ENCODE data around the gene CCR5.

Gene CCR5

DNA sequence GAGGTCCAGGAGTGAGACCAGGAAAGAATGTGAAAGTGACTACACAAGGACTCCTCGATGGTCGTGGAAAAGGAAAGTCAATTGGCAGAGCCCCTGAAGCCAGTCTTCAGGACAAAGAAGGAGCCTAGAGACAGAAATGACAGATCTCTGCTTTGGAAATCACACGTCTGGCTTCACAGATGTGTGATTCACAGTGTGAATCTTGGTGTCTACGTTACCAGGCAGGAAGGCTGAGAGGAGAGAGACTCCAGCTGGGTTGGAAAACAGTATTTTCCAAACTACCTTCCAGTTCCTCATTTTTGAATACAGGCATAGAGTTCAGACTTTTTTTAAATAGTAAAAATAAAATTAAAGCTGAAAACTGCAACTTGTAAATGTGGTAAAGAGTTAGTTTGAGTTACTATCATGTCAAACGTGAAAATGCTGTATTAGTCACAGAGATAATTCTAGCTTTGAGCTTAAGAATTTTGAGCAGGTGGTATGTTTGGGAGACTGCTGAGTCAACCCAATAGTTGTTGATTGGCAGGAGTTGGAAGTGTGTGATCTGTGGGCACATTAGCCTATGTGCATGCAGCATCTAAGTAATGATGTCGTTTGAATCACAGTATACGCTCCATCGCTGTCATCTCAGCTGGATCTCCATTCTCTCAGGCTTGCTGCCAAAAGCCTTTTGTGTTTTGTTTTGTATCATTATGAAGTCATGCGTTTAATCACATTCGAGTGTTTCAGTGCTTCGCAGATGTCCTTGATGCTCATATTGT, 10.8 kb upstream of the CCR5 start:
- TF ChIP-seq CTCF (IDR thresholded peaks at IDR 0.05; ENCODE audit: low read depth, low read length): no peak
- H3K36me3 ChIP-seq: no peaks in the 10 kb centered on the region
- H3K27ac ChIP-seq: no peak overlapping the region
- no peaks in the 10 kb centered on the region for H3K9me3 ChIP-seq (ENCODE audit: severe bottlenecking)
- H3K27me3 ChIP-seq (ENCODE audit: insufficient read depth, low read depth, severe bottlenecking): peaks cover 95% of the 10 kb centered on the region
- DNase-seq: no peak
- no peak overlapping the region for H3K4me3 ChIP-seq (ENCODE audit: low read depth, low read length)

DNA sequence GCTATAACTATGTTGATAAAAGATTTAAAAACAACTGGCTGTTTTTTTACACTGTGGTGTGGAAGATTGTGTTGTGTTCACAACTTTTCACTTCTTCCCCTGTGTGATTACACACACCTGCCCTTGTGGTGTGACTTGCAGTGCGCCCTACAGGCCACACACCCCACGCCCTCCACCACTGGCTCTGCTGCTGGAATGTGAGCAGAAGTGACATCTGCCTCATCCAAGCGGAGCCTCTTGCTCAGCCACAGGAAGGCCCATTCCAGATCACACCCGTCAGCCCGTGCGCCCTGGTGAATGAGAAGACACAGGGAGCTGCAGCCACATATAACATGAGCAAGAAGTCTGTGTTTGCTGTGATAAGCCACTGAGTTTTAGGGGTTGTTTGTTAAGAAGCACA, 9.8 kb upstream of the CCR5 start:
- H3K4me3 ChIP-seq (ENCODE audit: low read depth, low read length): no peak overlapping the region
- H3K9me3 ChIP-seq (ENCODE audit: severe bottlenecking): no peaks in the 10 kb centered on the region
- no peak for DNase-seq
- H3K27ac ChIP-seq: no peak overlapping the region
- peaks cover 95% of the 10 kb centered on the region for H3K27me3 ChIP-seq (ENCODE audit: insufficient read depth, low read depth, severe bottlenecking)
- H3K36me3 ChIP-seq: no peaks in the 10 kb centered on the region
- TF ChIP-seq CTCF (IDR thresholded peaks at IDR 0.05; ENCODE audit: low read depth, low read length): no peak

GRCh38 chr3:46361408-46362283, 9.1 kb upstream of the CCR5 start:
- DNase-seq: no peak
- no peak overlapping the region for H3K4me3 ChIP-seq (ENCODE audit: low read depth, low read length)
- no peak overlapping the region for H3K27ac ChIP-seq
- no peaks in the 10 kb centered on the region for H3K36me3 ChIP-seq
- peaks cover 95% of the 10 kb centered on the region for H3K27me3 ChIP-seq (ENCODE audit: insufficient read depth, low read depth, severe bottlenecking)
- no peaks in the 10 kb centered on the region for H3K9me3 ChIP-seq (ENCODE audit: severe bottlenecking)
- TF ChIP-seq CTCF (IDR thresholded peaks at IDR 0.05; ENCODE audit: low read depth, low read length): no peak

DNA sequence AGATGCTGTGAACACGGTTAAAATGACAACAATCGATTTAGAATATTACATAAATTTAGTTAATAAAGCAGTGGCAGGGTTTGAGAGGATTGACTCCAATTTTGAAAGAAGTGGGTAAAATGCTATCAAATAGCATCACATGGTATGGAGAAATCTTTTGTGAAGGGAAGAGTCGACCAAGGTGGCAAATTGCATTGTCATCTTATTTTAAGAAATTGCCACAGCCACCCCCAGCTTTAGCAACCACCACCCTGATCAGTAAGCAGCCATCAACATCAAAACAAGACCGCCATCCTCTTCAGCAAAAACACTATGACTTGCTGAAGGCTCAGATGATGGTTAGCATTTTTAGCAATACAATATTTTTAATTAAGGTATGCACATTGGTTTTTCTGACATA, 5.7 kb upstream of the CCR5 start:
- DNase-seq: no peak
- no peak overlapping the region for H3K4me3 ChIP-seq (ENCODE audit: low read depth, low read length)
- peaks cover 91% of the 10 kb centered on the region for H3K27me3 ChIP-seq (ENCODE audit: insufficient read depth, low read depth, severe bottlenecking)
- no peak for TF ChIP-seq CTCF (IDR thresholded peaks at IDR 0.05; ENCODE audit: low read depth, low read length)
- H3K36me3 ChIP-seq: no peaks in the 10 kb centered on the region
- no peak overlapping the region for H3K27ac ChIP-seq
- H3K9me3 ChIP-seq (ENCODE audit: severe bottlenecking): no peaks in the 10 kb centered on the region

DNA sequence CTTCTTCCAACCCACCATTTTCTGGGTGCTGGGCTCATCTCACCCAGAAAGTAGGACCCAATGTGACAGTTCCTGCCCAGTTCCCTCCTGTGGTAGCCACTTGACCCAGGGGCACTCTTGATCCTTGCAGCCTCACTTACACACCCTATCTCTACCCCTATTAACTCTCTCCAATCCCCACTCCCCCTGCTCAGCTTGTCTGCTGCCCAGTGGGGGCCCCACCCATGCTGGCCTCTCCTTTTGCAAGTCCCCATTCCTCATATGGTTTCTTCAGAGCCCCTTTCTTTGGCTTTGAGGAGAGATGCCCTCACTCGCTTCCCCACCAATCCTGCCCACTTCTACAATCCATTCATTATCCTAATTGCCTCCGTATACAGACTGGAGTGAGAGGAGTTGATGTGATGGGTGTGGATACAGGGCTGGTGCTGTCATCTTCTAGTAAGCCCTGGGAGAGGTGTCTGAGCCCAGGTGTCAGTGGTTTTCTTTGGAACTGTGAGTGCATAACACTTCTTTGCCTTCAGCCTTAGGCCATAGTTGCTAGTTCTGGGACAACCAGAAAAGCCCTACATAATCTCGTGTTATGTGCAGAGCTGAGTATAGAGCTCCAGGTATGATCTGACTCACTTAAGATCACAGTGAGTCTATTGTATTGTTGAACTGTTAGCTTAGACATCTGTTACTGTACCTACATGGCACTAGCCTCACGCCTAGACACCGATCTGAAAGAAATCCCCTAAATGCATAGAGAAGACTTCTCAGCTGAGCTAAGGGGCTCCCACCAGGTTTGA, 4.8 kb upstream of the CCR5 start:
- no peak for TF ChIP-seq CTCF (IDR thresholded peaks at IDR 0.05; ENCODE audit: low read depth, low read length)
- Histone ChIP-seq H3K27ac (no peak overlapping the region), H3K27me3 (ENCODE audit: insufficient read depth, low read depth, severe bottlenecking) (peaks cover 88% of the 10 kb centered on the region), H3K36me3 (no peaks in the 10 kb centered on the region), H3K4me3 (ENCODE audit: low read depth, low read length) (no peak overlapping the region), H3K9me3 (ENCODE audit: severe bottlenecking) (no peaks in the 10 kb centered on the region)
- DNase-seq: no peak

Data from WERI-Rb-1 (cell line).